ENCODE measurements around the gene AJM1.
"Not testable (repeated sequence)": the region's sequence is repeated elsewhere in the genome, so short reads cannot be mapped to it uniquely, and the experiment has no call there.

AJM1 gene

DNA sequence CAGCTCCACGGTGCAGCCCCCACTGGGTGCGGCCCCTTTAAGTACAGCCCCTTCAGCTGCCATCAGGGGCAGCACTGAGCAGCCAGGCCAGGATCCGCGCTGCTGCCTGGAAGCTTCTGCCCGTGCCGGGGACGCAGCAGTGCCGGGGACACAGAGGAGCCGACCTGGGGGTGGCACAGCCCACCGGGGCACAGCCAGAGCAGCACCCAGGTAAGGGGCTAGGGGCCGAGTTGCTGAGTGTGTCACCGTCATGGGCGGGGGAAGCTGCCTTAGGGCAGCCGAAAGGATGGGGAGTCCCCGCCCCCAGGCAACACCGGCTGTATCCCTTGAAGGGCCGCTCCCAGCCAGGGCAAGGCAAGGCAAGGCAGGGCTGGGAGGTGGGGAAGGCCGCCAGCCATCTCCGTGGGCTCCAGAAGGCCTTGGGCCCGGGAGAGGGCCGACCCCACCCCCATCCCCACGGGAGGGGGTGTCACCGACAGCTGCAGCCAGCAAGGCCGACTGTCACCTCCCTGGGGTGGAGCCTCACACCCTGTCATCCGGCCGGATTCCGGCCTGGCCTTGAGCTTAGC lies at the start of gene AJM1:
Gene AJM1, plus strand, starts transcription at position 99 of the 569 bp plus-strand sequence. CDS start 1,937 bp downstream, outside the sequence.
- DNase-seq = peak; percentile 85

DNA sequence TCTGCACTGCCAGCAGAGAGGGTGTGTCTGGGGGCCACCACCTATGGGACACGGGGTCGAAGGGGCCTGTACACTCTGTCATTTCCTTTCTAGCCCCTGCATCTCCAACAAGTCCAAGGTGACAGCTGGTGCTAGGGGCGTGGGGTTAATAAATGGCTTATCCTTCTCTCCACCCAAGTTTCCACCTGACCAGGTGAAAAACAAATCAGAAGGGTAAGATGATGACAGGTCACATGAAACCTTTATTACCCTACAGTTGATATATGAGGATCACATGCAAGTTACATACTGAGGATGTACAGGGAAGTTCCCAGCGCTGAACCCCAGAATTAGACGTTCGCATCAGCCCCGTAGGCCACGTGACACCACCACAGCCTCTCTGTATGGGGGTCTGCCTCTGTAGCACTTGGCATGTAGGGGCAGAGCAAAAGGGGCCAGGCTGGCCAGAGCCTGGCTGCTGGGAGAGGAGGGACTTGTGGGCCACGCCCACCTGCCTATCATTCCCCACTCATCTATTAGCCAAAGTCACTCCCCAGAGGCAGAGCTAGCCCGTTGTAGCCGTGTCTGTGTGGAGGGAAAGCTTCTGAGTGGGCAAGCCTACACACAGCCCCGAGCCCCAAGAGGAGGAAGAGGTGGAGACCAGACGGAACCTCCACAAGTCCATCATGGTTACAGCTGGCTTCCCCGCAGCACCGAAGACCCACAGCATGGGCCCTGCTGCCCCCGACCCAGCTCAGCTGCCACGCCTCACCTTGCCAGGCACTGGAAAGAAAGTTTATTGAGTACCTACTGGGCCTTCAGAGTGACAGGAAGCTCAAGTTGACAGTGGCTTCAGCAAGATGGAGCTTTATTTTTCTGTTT lies 49.0 kb upstream of the AJM1 start:
- no peak for DNase-seq

DNA sequence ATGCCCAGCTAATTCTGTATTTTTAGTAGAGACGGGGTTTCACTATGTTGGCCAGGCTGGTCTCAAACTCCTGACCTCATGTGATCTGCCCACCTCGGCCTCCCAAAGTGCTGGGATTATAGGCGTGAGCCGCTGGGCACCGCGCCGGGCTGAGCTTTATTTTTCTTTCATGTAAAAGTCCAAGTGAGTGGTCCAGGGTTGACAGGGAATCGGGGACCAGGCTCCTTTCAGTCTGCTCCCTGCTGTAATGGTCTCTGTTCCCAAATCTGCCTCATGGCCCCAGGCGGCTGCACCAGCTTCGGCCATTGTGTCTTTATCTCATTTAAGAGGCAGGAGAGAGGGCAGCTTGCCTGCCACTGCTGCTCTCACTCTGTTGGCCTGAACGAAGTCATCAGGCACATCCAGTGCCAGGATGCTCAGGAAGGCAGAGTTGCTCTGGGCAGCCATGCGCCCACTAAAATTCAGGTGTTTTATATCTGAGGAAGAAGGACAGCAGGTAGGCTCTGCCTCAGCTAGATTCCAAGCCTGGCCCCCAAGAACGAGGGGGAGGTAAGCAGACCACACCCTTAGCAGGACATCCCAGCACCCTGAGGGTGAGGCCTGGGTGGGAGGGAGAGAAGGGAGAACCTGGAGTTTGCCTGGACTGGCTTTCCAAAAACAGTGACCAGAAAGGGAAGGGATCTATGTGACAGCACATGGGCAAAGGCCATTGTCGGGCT lies 47.8 kb upstream of the AJM1 start:
- DNase-seq = no peak

DNA sequence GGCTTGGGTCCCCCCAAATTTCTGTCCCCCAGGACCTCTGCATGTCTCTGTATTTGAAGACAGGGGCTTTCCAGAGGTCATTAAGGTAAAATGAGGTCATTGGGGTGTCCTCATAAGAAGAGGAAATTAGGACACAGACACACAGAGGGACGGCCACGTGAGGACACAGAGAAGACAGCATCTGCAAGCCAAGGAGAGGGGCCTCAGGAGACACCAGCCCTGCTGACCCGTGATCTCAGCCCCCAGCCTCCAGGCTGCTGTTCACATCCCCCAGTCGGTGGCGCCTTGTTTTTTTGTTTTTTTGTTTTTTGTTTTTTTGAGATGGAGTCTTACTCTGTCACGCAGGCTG lies 47.3 kb upstream of the AJM1 start:
- no peak for DNase-seq

DNA sequence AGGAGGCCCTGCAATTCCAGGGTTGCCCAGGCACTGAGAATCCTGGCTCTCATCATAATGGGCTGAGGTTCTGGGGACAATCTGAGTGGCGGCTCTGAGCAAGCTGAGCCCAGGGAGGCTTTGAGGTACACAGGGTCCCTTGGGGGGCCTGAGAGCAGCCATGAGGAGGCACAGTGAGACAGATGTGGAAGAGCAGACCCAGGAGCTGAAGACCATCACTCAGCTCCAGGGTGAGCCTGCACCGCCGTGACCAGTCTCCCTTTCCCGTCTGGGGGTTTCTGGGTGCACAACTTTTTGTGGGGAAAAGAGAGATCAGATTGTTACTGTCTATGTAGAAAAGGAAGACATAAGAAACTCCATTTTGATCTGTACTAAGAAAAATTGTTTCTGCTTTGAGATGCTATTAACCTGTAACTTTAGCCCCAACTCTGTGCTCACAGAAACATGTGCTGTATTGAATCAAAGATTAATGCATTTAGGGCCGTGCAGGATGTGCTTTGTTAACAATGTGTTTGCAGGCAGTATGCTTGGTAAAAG lies 46.0 kb upstream of the AJM1 start, which contains the start of gene CCDC183:
Gene CCDC183, plus strand, starts transcription at position 101 of the 537 bp plus-strand sequence. Its CDS starts 60 bp downstream, at position 161.
- DNase-seq = no peak

DNA sequence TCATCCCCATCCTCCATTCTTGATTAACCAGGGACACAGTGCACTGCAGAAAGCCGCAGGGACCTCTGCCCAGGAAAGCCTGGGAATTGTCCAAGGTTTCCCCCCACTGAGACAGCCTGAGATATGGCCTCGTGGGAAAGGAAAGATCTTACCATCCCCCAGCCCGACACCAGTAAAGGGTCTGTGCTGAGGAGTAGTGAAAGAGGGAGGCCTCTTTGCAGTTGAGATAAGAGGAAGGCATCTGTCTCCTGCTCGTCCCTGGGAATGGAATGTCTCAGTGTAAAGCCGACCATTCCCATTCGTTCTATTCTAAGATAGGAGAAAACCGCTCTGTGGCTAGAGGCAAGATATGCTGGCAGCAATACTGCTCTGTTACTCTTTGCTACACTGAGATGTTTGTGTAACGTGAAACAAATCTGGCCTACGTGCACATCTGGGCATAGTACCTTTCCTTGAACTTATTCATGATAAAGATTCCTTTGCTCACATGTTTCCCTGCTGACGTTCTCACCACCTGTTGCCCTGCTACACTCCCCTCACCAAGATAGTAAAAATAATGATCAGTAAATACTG lies 45.4 kb upstream of the AJM1 start:
- not testable (repeated sequence) for DNase-seq

DNA sequence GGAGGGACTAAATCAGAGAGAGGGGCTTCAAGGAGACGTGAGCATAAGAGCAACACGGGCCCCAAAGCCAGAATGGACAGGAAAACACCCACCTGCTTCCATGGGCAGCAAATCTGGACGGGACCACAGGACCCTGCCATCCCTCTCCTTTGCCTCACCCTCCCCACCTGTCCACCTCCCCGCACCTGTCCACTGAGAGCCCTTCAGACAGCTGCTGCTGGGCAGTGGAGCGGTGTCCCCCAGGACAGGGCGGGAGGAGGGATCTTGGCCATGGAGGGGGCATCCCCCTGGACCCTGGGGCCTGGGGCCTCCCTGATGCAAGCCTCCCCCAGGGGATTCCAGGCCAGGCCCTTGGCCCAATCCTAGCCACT lies 43.6 kb upstream of the AJM1 start:
- DNase-seq = no peak

DNA sequence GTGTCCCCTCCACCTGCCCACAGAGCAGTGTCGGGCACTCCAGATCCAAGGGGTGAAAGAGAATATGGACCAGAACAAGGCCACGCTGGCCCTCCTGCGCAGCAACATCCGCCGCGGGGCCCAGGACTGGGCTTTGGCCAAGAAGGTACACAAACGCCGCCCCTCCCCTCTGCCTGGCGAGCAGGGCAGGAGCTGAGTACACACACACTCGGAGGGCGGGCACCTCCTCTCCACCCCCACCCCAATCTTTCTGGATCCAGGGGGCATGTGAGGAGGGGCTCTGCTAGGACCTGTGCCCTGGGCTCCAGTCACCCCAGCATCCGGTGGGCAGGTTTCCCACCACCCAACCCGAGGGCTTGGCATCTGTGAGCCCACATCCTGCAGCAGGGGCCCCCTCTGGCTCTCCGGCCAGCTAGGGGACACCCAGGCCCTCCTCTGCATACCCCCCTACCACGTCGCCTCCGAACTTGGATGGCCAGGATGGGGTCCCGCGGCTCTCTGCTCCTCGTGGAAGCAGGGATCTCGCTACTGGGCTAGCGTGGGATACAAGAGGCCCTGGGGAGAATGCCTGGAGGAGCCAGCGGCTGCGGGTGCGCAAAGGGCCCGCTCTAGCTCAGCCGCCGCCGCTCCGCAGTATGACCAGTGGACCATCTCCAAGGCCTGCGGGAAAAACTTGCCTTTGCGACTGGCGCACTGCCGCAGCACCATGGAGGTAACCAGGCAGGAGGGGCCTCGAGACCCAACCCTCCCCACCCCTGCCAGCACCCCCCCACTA lies 43.0 kb upstream of the AJM1 start:
- DNase-seq = no peak

DNA sequence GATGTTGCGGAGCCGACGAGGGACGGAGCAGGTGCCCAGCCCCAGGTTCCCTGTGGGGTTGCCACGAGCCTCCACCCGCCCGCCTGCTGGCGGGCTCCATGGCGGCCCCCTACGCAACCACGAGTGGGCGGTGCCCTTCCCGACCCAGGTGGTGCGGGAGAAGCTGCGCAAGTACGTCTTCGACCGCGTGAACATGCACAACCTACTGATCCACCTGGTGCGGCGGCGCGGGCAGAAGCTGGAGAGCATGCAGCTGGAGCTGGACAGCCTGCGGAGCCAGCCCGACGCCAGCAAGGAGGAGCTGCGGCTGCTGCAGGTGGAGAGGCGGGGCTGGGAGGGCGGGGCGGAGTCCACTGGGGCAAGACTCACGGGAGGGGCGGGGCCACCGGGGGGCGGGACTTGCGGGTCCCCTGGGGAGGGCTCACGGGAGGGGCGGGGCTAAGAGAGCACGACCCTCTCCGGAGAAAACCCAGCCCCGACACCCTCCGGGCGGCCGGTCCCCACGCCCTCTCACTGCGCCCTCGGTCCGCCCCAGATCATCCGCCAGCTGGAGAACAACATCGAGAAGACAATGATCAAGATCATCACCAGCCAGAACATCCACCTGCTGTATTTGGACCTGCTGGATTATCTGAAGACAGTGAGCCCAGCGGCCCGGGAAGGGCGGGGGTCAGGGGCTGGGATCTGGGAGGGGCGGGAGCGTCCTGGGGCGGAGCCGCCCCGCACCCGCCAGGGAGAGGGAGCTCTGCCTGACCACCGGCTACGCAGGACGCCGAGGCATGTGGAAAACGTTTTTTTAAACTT lies 42.2 kb upstream of the AJM1 start:
- DNase-seq = peak; percentile 91

DNA sequence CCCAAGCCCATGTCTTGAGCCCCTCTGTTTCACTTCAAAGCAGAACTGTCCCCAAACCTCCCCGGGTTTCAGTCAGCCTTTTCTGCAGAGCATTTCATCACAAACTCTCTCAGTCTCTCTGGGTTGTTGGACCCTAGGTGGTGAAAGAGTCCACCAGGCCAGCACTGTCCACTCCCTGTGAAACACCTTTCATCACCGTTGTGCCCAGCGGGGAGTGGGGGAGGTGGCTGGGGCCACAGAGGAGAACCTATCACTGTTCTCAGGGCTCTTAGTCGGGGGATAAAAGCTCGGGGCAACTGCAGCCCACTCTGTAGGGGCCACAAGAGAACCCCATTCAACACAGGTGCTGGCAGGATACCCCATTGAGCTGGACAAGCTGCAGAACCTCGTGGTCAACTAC lies 40.0 kb upstream of the AJM1 start:
- no peak for DNase-seq

DNA sequence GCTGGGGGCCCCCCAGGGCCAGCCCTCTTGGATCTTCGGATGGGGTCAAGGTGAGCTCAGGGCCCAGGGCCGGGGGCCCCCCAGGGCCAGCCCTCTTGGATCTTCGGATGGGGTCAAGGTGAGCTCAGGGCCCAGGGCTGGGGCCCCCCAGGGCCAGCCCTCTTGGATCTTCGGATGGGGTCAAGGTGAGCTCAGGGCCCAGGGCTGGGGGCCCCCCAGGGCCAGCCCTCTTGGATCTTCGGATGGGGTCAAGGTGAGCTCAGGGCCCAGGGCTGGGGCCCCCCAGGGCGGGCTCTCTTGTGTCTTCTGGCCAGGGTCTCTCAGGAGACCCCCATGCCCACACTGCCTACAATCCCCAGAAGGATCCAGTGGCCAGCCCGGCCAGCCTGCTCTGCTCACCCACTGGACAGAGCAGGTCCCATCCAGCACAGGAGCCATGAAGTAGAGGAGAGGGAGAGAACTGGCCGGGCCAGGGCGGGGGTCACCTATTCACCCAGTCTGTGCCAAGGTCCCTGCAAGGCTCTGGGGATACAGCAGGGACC lies 39.2 kb upstream of the AJM1 start:
- not testable (repeated sequence) for DNase-seq

DNA sequence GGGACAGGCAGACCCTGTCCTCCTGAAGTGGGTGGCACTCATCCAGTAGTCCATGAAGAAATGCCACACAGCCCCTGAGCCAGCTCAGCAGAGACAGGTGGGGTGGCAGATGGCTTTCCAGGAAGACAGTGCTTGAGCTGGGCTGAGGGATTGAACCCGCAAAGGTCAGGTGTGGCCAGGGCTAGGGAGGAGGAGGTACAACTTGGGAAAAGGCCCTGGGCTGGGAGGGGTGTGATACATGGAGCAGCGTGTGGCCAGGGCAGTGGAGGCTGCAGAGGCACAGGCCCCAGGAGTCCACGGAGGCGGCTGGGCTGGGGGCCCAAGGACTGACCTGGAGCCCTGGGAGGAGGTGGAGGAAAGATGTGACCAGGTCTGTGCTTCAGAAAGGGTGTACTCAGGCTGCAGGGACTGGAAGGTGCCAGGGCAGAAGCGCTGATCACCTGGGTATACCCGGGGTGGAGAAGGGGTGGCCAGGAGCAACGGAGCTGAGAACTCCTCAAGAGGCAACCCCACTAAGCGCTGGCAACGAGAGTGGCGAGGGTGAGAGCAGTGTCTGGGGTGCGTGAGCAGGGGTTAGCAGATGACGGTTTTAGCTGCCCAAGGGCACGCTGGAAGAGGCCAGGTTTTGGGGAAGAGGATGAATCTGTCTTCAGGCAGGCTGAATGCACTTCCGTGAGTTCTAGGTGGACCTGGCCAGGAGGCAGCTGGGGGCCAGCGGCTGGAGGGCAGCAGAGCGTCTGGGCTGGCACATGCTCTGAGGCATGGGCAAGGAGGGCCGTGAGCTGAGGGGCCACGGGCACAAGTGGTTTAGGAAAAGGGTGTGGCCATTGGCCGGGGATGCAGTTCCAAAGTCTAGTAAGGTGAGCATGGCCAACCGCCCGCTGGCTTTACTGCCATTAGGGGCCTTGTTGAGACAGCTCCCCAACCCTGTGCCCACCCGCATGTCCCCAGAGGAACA lies 38.4 kb upstream of the AJM1 start:
- DNase-seq = no peak

DNA sequence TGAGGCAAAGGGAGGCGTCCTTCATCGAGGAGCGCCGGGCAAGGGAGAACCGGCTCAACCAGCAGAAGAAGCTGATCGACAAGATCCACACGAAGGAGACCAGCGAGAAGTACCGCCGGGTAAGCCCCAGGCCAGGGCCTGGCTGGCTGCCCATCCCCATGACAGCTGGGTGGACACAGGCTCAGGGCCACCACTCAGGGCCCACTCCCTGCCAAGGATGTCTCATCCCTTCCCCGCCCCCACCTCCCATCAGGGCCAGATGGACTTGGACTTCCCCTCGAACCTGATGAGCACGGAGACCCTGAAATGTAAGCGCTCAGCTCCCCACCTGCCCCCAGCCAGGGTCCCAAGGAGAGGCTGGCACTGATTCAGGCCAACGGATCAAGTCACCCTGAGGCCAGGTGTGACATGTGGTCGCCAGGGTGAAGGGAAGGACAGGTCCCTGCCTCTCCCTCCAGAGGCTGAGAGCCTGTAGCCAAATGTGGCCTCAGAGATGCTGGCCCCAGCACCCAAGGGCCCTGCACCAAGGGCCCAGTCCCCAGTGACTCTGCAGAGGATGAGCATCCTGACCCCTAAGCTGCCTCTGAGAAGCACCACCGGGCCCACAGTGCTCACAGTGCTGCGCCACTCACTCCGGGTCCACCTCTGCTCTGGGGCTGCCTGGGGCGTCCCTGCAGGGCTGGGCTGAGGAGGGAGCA lies 37.6 kb upstream of the AJM1 start:
- no peak for DNase-seq

DNA sequence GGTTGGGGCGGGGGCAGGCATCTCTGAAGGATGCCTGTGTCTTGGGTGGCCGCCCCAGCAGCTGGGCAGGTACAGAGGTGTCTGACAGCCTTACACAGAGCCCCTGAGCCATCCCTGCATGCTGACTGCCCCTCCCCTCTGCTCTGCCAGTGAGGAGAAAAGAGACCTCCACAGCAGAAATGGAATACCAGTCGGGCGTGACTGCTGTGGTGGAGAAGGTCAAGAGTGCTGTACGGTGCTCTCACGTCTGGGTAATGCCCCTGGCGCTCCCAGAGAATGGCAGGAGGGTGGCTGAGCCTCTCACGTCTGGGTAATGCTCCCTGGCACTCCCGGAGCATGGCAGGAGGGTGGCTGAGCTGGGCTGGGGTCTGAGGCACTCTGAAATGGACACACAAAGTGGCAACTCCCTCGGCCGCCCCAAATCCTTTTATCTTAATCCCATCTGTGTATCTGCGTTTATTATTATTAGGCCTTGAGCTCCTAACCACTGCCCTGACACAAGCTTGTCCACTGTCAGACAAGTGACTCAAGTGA lies 37.0 kb upstream of the AJM1 start:
- DNase-seq = no peak

DNA sequence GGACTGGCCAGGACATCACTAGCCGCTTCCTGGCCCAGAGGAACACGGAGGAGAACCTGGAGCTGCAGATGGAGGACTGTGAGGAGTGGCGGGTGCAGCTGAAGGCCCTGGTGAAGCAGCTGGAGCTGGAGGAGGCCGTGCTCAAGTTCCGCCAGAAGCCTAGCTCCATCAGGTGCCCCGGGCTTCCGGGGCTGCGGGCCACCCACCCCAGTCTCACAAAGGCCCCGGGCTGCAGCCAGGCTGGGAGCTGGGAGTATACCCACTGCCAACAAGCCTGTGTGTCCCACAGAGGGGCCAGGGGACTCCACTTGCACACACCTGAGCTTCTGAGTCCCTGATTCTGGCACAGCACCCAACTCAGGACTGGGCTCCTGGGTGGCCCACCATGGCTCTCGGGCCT lies 36.2 kb upstream of the AJM1 start:
- DNase-seq = no peak

DNA sequence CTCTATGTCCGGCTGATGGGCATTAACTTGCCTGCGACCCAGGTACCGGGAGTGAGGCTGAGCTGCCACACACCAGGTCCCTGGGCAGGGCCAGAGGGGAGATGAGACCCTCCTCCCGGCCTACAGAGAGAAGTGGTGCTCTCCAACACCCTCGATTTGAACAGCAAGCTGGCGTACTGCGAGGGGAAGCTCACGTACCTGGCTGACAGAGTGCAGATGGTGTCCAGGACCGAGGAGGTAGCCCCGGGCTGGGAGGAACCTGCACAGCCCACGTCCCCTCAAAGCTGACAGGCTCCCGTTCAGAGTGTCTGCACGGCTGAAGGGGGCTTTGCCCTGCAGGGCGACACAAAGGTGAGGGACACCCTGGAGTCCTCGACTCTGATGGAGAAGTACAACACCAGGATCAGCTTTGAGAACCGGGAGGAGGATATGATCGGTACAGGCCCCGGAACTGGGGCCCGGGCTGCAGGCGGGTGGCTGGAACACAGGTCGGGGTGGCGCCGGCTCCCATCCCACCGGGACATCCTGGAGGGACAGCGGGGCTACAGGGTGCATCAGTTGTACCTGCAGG lies 35.6 kb upstream of the AJM1 start:
- no peak for DNase-seq

DNA sequence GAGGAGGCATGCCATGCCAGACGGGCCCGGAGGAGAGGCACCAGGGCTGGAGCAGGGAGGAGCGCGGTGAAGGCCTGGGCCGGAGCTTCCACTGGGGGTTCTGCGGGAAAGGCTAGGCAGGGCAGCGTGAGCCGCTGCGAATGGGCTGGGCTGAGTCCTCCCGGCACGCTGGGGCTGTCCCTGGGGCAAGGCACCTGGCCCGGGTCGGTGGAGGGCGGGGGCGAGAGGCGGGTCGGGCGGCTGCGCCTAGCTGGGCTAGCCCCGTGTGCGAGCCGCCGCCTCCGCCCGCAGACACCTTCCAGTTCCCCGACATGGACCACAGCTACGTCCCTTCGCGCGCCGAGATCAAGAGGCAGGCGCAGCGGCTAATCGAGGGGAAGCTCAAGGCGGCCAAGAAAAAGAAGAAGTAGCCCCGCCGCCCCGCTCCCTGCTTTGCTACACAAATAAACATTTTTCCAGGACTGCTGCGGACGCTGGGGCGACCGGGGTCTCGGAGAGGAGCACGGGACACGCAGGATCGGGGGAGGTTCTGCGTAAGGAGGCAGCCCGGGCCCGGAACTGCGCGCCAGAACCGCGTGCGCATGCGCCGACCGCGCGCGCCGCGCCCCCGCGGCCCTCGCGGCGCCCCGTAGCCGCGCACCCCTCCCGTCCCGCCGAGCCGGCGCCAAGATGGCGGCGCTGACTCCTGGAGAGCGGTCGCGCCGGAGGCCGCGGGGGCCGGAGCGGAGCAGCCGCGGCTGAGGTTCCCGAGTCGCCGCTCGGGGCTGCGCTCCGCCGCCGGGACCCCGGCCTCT lies 34.8 kb upstream of the AJM1 start, which contains the start of gene RABL6:
Gene RABL6, plus strand, starts transcription at position 668 of the 794 bp plus-strand sequence. CDS start 249 bp downstream, outside the sequence.
- DNase-seq = peak; percentile 86
